GM12865 (cell line): ENCODE data around the gene SFMBT2.

ENCODE experiments used
- DNase-seq: peaks from one replicate; pipeline ENCODE4 v3.0.0; 2010; ENCODE audit warnings: low read depth
- H3K4me3 ChIP-seq: 2 replicates; pipeline ENCODE4 v1.5.1; 2011; ENCODE audit warnings: mild to moderate bottlenecking, low read depth, low read length, control low read depth
- CTCF ChIP-seq: IDR thresholded peaks from 2 replicates; pipeline ENCODE4 v1.5.1; 2011; ENCODE audit warnings: low read length, control low read depth, low read depth, inconsistent platforms; ENCODE audit not compliant: insufficient read depth; ENCODE audit errors: missing control alignments

Gene SFMBT2

GRCh38 chr10:7134448-7134847 is 276.4 kb downstream of the SFMBT2 start:
- H3K4me3 ChIP-seq = no peak overlapping the region
- DNase-seq = no peak
- no peak for TF ChIP-seq CTCF

GRCh38 chr10:7133958-7134357 is 276.9 kb downstream of the SFMBT2 start:
- TF ChIP-seq CTCF = no peak
- H3K4me3 ChIP-seq = no peak overlapping the region
- DNase-seq = no peak

GRCh38 chr10:7133278-7133677 is 277.6 kb downstream of the SFMBT2 start:
- no peak for DNase-seq
- TF ChIP-seq CTCF = no peak
- H3K4me3 ChIP-seq = no peak overlapping the region

GRCh38 chr10:7130191-7130911 is 280.5 kb downstream of the SFMBT2 start:
- DNase-seq = no peak
- no peak for TF ChIP-seq CTCF
- H3K4me3 ChIP-seq = no peak overlapping the region

GRCh38 chr10:7123774-7124173 is 287.1 kb downstream of the SFMBT2 start:
- DNase-seq = no peak
- TF ChIP-seq CTCF = no peak
- H3K4me3 ChIP-seq = no peak overlapping the region

GRCh38 chr10:7122561-7122960 is 288.3 kb downstream of the SFMBT2 start:
- DNase-seq = no peak
- TF ChIP-seq CTCF = no peak
- no peak overlapping the region for H3K4me3 ChIP-seq
